ENCODE results near the gene SORBS2. TPM values are rescaled to one million over a fixed set of nuclear protein-coding genes. Genes with fewer than 3 reads are reported as not detected.

SORBS2 gene
- total and polyA plus RNA-seq, 2 of the 4 experiments (the other 2 are of a cell fraction): 0.18 TPM; not detected in 1

DNA sequence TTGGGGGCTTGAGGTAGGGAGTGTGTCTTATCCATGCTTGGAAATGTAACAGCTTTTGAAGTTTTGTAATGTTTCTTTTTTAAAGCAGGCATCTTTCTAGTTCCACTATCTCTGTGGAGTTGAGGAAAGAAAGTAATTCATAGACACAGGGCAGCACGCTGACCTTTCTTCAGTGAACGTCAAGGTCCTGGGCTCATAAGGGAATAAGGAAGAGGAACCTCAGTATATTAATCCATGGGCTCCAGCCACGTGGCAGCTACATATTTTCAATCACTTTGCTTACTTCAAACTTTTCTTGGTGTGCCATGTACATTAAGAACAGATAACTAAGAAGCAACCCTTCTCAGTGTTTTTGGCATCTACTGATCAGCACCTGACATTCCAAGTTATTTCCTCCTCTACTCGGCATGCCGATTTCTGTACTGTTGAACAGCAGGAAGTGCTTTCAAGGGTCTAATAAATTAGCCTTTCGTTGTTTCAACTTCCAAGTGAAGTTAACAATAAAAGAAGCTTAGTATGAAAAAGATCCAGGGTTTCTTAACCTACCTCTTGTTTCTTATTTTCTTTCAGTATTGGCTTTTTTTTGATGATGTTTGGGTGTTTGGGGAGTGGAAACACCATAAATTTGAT lies 88.2 kb downstream of the SORBS2 start:
- CTCF ChIA-PET: interaction anchor here (0.7 kb wide), 1 partner anchor 298 kb away, joined by 3 read pairs; no protein-coding TSS in a partner anchor

More for the DNA sequence above, 88.2 kb downstream of the SORBS2 start:
- Histone ChIP-seq H3K27ac (ENCODE audit: insufficient read depth, low read length) (no peak overlapping the region), H2AK9ac (replicated peaks; ENCODE audit: low read depth, low read length, poor library complexity) (no peak overlapping the region), H3K4ac (ENCODE audit: low read depth, low read length) (no peak overlapping the region), H3K56ac (ENCODE audit: extremely low read depth, insufficient read depth, low read length) (no peak overlapping the region), H2AFZ (replicated peaks; ENCODE audit: low read length, poor library complexity) (no peak overlapping the region), H3K23ac (ENCODE audit: low read depth, low read length) (no peak overlapping the region), H4K8ac (ENCODE audit: low read depth in 2 of 2, low read length in 2 of 2) (no peak overlapping the region), H2BK15ac (ENCODE audit: low read depth, low read length) (no peak overlapping the region), H3K9me3 (ENCODE audit: control insufficient read depth, insufficient read depth, low read length) (peaks cover 2% of the 10 kb centered on the region; the same call in 1 of the 2 replicates), H4K5ac (ENCODE audit: low read depth, low read length) (no peak overlapping the region), H2BK20ac (ENCODE audit: low read depth, low read length) (no peak overlapping the region), H2BK5ac (ENCODE audit: low read depth, low read length, poor library complexity, severe bottlenecking) (no peak overlapping the region), H2AK5ac (ENCODE audit: low read depth, low read length) (no peak overlapping the region), H3K9ac (ENCODE audit: low read depth, low read length) (no peak overlapping the region), H2BK120ac (ENCODE audit: low read depth, low read length) (no peak overlapping the region), H3K14ac (replicated peaks; ENCODE audit: low read depth, low read length) (no peak overlapping the region), H3K4me2 (ENCODE audit: low read depth, low read length) (no peak overlapping the region), H3K4me1 (ENCODE audit: control insufficient read depth, insufficient read depth, low read length) (no peaks in the 10 kb centered on the region), H4K20me1 (ENCODE audit: insufficient read depth, low read length) (no peaks in the 10 kb centered on the region), H3K18ac (ENCODE audit: low read depth, low read length) (no peak overlapping the region), H3K4me3 (ENCODE audit: insufficient read depth, low read depth, low read length) (no peak overlapping the region), H3K36me3 (ENCODE audit: control insufficient read depth, insufficient read depth, low read length) (no peaks in the 10 kb centered on the region), H3K79me1 (ENCODE audit: low read depth in 1 of 2, low read length in 2 of 2) (no peaks in the 10 kb centered on the region), H3K9me1 (ENCODE audit: insufficient read depth, low read length) (no peaks in the 10 kb centered on the region; the same call in 1 of the 2 replicates), H3K27me3 (ENCODE audit: control insufficient read depth, insufficient read depth, low read length) (peaks cover 37% of the 10 kb centered on the region), H4K91ac (ENCODE audit: insufficient read depth, low read depth, low read length) (no peak overlapping the region)
- no peak for ATAC-seq (ENCODE audit: low read depth)
- in situ Hi-C loops (cut with MboI; ENCODE audit: low sequenced_read_pairs): no loop called here
- no peak for TF ChIP-seq MAZ (IDR thresholded peaks at IDR 0.05; ENCODE audit: borderline replicate concordance, low read depth, low read length)
- TF ChIP-seq POLR2A (IDR thresholded peaks at IDR 0.05; ENCODE audit: low read depth, low read length): no peak
- TF ChIP-seq RAD21 (IDR thresholded peaks at IDR 0.05; ENCODE audit: low read length): no peak
- TF ChIP-seq RFX5 (IDR thresholded peaks at IDR 0.05; ENCODE audit: low read depth, low read length): no peak
- TF ChIP-seq, protein P1, sequence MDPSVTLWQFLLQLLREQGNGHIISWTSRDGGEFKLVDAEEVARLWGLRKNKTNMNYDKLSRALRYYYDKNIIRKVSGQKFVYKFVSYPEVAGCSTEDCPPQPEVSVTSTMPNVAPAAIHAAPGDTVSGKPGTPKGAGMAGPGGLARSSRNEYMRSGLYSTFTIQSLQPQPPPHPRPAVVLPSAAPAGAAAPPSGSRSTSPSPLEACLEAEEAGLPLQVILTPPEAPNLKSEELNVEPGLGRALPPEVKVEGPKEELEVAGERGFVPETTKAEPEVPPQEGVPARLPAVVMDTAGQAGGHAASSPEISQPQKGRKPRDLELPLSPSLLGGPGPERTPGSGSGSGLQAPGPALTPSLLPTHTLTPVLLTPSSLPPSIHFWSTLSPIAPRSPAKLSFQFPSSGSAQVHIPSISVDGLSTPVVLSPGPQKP (IDR thresholded peaks at IDR 0.05; ENCODE audit: borderline replicate concordance, low read depth, low read length): no peak
- dilution Hi-C loops (cut with HindIII; ENCODE audit: low sequenced_read_pairs, unreplicated experiment): no loop called here
- WGBS, 2 experiments (ENCODE audit: extremely low coverage in 2 of 2, insufficient read length in 1 of 2): no CpG with 5 or more reads among the region's 6 CpGs
- intact Hi-C loops (cut with micrococcal nuclease): no loop called here
- BruUV-seq (replicated peaks): no TSS peak
- DNase-seq: no peak
- POLR2A ChIA-PET (ENCODE audit: unreplicated experiment): no interaction called here

Measured in IMR-90 (cell line).